ENCODE results near the gene SLC5A10.
"Not testable (repeated sequence)": the region's sequence is repeated elsewhere in the genome, so short reads cannot be mapped to it uniquely, and the experiment has no call there.

The SLC5A10 gene

DNA sequence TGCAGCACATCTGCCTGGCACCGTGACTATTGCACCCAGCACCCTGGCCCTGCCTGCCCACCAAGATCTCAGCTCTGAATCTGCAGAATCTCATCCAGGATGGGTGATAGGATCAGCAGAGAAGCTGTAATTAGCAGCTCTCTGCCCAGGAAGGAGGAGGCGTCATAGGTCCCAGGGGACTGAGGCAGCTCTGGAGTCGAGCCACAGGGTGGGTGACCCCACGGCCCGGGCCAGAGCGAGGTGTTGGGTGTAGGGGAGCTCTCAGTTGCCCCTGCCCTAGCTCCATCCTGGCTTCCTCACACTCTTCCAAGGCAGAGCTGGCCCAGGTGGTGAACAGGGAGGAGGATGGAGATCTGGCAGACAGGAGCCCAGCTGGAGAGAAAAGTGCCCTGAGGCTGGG, 70.8 kb downstream of the SLC5A10 start:
- DNase-seq: no peak

DNA sequence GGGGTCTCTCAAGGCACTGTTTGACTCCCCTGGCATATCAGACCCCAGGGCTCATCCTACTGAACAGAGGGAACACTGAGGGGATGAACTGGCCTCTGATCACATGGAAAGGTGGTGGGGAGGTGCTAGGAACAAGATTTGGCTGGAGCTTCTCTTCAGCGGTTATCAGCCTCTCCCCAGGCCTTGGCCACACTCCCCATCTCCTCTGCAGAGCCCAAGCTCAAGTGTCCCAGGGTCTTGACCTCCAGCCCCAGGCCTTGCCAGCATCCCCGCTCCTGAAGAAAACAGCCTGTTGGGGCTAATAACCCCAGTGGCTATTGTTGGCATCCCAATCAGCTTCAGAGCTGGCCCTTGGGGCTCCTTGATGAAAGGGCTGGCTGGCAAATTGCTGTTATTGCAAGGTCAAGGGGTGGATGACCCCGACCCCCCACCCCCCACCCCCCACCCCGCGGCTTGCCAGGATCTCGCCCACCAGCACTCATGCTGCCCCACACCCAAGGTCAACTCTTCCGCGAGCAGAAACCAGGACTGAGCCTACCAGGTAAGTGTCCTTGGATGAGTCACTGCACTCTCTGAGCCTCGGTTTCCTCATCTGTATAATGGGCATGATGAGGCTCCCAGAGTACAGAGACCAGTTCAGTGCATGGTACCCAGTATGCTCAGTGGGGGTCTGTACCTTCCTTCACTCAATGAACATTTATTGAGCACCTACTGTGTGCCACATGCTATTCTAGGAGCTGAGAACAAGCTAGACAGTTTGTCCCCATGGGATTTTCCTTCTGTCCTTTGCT, 71.4 kb downstream of the SLC5A10 start:
- no peak for DNase-seq

DNA sequence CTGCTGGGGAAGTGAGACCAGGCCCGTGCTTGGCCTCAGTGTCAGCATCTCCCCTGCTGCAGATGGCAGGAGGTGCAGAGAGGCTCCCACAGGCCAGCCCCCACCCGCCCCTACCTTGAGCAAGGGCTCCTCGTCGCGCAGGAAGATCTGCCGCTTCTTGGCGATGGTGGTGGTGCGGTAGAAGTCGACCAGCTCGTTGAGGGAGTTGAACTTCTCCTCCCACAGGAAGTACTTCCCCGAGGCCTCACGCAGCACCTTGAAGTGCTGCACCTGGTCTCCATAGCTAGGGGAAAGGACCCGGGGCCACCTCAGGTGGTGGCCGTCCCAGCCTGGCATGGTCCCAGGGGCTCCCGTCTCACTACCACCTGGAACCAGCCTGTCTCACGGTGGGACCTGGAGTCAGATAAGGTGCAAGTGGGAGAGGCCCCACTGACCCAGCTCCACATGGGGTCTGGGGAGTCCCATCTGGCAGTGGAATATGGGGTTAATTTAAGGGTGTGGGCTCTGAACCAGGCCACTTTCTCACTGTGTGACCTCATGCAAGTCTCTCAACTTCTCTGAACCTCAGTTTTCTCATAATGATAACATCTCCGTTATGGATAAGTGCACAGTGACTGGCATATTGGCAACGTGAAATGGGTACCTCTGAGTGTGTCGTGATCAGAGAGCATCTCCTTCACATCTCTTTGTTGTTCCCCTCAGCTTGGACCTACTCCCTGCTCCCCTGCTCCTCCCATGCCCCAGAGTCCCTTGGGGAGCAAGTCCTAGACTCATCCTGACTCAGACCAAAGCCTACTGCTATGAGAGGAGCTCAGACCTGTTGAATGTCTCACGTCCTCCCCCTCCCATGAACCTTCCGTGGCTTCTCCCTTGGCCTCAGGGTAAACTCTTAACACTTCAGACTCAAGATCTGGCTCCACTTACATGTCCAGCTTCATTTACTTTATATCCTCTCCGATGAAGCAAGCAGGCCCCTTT, 72.4 kb downstream of the SLC5A10 start:
- DNase-seq: peak; percentile 78

DNA sequence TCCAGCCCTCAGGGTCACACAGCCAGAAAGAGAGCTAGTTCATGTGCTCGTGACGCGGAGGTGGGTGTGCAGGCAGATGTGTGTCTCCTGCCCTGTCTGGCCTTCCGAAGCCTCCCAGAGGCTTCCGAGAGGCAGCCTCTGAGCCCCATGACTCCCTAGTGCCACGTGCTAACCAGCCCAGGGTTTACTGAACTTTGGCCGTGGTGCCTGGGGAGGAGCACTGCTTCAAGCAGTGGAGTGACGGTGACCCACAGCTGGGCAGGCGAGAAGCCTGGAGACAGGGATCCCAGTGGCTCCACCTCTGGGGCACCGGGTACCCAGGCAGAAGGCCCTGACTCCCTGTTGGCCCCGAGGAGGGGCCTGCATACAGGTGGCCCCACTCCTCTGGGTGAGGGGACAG, 76.7 kb downstream of the SLC5A10 start:
- DNase-seq: not testable (repeated sequence)

DNA sequence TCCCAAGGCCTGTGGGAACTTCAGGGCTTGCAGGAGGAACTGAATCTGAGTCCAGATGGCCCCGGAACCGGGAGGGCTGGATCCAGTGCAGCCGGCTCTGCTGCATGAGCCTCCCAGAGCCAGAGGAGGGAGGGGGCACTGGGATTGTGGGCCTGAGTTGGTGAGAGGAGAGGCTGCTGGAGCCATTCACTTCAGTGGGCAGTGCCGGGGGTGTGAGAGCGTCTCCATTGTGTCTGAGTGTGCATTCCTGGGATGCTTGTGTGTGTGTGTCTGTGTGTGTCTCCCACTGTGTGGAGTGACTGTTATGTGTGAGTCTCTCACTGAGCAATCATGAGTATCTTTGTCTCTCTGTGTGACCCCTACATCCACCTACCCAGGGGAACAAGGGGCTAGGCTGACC, 77.8 kb downstream of the SLC5A10 start:
- not testable (repeated sequence) for DNase-seq

DNA sequence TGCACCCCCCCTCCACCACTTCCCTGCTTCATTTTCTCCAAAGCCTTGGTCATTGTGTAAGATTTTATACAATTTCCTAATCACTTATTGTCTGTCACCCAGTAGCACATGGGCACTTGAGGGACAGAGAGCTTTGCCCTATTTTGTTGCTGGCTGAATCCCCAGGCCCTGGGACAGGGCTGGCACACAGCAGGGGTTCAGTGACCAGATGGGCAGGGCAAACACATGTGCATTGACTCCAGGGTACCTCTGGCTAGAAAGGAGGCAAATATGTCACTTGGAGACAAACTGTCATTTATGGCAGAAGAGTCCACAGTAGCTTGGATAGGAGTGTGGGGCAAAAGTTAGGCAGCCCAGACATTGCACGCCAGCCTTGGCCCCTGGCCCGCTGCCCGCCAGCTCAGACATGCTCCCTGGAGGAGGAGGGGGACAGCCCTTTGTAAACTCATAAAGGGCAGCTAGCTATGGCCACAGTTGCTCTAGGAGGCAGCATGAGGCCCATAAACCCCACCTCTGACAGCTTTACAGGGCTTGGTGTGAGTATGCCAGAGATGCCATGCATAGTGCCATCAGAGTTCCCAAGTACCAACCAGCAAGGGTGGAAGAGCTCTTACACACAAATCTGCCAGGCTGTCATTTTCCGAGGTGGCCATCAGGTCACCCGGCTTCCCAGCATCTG, 78.9 kb downstream of the SLC5A10 start:
- not testable (repeated sequence) for DNase-seq

DNA sequence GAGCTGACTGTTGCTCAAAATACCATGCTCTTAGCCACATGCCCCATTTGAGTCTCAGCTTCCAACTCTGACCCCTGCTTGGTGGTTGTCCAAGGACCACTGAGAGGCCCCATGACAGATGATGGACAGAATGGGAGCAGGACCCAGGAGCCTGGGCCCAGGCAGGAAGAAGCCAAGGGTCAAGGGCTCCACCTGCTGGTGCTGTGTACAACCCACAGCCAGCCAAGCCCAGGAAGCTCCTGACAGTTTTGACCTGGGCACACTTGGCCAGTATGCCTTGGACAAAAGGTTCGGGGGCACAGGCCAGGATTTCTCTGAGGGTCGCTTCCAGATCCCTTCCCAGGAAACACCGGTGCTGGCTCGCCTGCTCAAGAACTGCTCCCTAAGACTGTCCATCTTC, 79.8 kb downstream of the SLC5A10 start:
- DNase-seq: not testable (repeated sequence)

DNA sequence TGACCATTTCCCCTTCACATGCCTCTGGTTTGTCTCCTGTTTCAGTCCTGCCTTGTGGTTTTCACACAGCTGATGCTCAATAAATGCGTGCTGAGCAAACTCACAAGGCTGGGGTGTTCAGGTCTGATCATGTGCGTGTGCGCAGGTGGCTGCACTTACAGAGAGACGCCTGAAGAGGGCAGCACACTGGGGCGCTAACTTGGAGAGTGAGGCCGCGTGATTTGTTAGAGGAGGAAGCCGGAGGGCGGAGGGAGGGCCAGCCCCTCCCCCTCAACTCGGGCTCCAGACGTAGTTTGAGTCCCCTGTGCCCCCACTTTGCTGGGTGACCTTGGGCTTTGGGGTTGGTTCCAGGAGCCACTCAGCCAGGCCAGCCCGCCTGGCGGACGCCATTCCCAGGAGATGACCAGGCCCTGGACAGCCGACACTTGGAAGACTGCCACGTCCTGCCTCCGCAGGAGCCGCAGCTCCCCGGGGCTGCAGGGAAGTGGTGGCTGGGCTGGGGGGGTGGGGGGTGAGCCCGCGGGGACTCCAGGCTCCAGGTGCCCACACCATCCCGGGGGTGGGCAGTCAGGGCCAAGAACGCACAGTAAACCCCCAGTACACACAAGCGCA, 80.5 kb downstream of the SLC5A10 start:
- DNase-seq: not testable (repeated sequence)

DNA sequence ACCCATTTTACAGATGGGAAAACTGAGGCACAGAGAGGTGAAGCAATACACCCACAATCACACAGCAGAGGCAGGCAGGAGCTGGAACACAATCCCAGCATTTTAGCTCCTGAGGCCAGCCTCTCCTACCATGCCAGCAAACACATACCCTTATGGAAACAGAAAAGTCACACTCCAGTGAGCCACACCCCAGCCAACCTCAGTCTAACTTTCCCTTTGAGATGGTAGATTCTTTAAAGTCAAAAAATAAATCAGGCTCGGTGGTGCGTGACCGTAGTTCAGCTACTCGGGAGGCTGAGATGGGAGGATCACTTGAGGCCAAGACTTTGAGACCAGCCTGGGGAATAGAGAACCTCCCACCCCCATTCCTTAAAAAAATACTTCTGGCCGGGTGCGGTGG, 84.2 kb downstream of the SLC5A10 start:
- DNase-seq: not testable (repeated sequence)

DNA sequence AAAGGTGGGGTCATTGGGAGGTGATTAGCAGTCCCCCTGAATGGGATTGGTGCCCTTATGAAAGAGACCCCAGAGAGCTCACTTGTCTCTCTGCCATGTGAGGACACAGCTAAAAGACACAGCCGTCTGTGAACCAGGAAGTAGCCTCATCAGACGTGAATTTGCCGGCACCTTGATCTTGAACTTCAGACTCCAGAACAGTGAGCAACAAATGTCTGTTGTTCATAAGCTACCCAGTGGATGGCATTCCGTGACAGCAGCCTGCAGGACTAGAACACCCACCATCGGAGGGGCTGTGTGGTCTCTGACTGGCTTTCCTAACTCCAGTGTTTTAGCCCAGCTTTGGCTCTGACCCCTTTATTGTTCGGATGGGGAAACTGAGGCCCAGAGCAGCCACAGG, 85.6 kb downstream of the SLC5A10 start:
- DNase-seq: not testable (repeated sequence)

DNA sequence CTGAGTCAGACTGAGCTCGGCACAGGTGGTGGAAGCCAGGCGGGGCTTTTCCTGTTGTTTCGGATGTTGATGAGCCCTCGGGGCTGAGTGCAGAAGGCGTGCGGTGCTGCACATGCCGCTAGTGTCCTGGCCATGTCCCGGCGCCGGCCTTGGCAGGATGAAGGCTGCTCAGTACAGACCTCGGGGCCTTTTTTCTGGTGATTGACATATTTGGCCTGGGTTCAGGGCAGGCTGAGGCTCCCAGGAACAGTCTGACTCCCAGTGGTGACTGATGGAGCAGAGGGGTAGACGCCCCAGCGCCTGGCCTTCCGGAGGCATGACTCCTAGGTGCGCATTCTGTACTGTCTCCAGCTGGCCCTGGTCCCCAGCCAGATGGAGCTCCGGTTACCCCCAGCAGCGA, 86.0 kb downstream of the SLC5A10 start:
- not testable (repeated sequence) for DNase-seq

DNA sequence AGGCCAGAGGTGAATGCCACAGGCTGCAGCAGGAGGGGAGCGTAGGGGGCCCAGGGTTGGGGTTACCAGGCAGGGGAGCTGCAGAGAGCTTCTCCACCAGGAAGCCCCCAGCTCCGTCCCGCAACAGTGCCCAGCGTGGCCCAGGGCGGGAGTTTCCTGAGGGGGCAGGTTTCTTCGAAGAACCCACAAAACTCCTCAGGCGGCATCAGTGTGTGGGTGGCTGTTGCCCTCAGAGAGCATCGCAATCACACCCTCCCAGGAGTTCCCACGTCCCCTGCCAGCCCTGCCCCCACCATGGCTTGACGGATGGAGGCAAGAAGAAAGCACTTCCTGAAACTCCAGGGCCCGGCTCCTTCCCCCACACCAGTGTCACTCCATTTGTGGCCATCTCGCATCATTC, 86.8 kb downstream of the SLC5A10 start:
- DNase-seq: not testable (repeated sequence)

DNA sequence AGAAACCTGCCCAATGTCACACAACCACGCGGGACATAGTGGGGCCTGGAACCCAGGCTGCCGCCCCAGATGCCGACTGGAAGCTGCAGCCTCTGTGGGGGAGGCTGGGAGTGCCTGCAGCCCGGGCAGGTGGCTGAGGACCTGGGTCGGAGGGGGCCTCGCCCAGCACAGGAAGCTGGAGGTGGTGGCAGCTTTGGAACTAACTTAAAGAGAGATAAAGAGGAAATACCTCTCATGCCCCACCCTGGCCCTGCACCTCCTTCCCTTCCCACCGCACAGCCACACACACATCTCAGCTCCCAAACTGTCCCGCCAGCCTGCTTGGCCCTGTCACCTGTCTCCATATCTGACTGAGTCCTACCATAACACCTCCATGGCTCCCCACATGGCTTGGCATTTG, 88.4 kb downstream of the SLC5A10 start:
- DNase-seq: not testable (repeated sequence)

DNA sequence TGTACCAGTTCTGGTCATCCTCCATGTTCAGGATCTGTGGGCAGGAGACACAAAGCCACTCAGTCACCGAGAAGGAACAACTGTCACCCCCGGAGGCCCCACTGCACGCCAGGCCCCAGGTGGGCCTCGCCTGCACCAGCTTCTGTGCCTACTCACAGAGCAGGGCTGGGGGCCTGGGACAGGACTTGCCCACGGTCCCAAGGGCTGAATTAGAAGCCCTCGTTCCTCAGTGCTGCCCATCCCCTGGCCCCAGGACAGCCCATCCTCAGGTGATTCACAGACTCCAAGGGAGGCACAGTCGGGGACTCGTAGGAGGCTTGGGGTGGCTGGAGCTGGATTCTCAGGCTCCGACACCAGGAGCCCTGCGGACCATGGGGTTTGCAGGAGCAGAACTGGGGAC, 89.9 kb downstream of the SLC5A10 start:
- DNase-seq: not testable (repeated sequence)

DNA sequence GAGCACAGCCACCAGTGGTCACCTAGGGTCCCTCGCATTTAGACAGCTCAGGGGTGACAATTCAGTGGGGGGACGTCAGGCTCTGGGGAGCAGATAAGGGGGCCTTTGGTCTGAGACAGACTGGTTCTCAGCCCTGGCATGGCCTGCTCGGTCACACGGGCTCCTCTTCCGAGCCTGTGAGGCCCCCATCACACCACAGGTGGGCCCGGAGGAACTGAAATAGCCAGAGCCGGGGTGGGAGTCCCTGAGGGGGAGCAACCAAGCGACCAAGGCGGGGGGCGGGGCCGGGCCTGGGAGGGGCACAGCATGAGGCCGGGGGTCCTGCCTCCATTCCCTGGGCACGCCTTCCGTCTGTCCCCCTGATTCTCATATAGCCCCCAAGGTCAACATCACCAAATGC, 90.4 kb downstream of the SLC5A10 start:
- not testable (repeated sequence) for DNase-seq

DNA sequence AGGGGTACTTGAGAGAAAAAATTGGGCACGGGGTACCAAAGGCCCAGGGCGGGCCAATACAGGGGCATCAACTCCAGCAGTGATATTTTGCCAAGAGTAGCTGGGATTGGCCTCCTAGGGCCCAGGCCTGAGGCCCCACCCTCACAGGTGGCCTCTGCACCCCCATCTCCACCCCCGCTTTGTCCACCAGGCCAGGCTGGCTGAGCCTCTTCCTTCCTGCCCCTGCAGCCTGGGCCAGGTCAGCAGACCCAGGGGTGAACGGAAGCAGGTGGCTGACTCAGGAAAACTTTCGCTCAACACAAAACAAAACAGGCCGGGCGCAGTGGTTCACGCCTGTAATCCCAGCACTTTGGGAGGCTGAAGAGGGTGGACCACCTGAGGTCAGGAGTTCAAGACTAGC, 91.1 kb downstream of the SLC5A10 start:
- DNase-seq: not testable (repeated sequence)

DNA sequence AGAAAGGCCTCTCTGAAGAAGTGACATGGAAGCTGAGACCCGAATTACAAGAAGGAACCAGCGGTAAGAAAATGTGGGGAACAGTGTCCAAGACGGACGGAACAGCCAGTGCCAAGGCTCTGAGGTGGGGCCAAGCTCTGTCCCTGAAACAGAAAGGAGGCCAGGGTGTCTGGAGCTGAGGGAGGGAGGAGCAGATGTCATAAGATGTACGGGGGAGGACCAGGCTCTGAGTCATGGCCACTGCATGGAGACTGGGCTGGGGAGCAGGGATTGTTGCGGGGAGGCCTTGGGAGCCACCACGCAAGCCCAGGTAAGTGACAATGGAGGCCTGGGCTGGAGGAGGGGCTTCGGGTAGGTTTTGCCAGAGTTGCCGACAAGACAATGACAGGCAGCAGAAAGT, 92.7 kb downstream of the SLC5A10 start:
- not testable (repeated sequence) for DNase-seq

DNA sequence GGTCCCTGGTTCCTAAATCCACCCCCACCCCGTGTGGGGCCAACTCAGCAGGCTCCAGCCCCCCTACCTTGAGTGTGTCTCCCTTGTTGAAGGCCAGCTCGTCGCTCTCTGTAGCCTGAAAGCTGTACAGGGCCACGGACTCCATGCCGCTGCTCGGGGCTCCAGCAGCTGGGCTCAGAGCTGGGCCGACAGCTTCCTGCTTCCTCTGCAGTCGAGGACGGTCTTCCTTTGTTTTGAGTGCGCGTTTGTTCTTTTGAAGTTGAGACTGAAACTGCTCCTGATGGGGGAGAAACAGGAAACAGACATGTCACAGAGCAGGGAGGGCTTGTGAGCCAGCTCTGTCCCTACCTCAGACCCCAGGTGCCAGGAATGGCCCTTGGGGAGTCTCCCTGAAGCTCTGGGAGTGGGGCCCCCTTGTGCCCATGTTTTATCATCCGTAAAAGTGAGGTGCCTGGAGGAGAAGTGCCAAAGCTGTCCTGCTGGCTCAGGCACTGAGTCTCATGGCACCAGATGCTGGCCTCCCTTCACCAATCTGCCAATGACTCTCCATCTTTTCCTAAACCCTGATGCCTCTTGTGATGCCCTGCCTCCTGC, 94.9 kb downstream of the SLC5A10 start, which contains the start of gene GRAP:
GRAP (minus strand) TSS at position 176 of the 594 bp plus-strand sequence; CDS start at position 145, 31 bp downstream.
- not testable (repeated sequence) for DNase-seq

DNA sequence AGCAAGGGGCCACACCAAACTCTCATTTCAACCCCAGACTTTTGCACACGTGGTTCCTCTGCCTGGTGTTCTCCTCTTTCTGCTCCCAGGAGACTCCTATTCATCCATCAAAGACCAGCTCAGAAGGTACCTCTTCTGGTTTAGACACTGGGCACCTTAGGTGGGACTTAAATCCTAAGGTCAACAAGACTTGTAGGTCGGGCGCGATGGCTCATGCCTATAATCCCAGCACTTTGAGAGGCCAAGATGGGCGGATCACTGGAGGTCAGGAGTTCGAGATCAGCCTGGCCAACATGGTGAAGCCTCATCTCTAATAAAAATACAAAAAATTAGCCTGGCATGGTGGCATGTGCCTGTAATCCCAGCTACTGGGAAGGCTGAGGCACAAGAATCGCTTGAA, 95.5 kb downstream of the SLC5A10 start:
- DNase-seq: not testable (repeated sequence)

DNA sequence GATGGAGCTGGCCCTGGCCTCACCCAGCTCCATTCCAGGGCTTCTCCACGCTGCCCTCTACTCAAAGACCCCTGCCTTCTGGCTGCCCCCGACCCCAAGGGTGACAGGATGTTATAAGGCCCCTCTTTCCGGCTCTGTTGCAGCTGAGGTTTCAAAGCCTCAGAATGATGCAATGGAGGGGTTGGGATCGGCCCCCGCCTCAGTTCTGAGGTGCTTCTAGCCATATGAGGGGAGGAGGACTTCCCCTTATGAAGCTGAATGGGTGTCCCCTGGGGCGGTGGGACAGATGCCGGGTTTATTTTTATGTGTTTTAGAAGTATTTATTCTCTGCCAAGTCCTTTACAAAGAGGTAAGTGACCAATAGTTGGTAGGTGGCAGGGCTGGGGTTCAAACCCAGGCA, 96.9 kb downstream of the SLC5A10 start:
- DNase-seq: not testable (repeated sequence)

DNA sequence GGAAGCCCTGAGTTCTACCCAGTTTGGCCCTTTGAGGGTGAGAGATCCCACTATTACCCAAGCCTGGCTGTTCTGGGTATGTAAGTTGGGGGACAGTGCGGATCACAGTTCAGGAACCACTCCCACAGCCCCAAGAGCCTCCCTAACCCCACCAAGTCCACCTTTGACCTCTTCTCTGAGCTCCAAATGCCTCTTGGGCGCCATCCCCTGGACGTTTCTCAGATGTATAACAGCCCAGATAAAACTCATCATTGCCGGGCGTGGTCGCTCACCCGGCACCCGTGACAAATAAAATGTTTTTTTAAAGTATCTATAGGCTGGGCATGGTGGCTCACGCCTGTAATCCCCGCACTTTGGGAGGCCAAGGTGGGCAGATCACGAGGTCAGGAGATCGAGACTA, 103.5 kb downstream of the SLC5A10 start:
- DNase-seq: not testable (repeated sequence)

Measured in islet precursor cell (in vitro differentiated cells).